Gastrocnemius medialis (tissue), 4 donors: ENCODE measurements around the gene ZBP1. TPM values are rescaled to one million over a fixed set of nuclear protein-coding genes. Genes with fewer than 3 reads are reported as not detected.

Experiments used
- ATAC-seq, 2 donors: fragments of 150-250 bp; one replicate each; pipeline ENCODE4 v1.9.1; 2016
- DNase-seq, 2 donors: peaks; one replicate each; pipeline ENCODE4 v3.0.0-alpha.2; 2019
- H3K27ac ChIP-seq, 4 donors: fragments of 200-600 bp; sonication (generic); 1 replicate in 1 of 4; 2 replicates in 3 of 4; pipeline ENCODE4 v1.5.1; 2016 to 2018; ENCODE audit warnings: mild to moderate bottlenecking in 2 of 4, moderate library complexity in 1 of 4
- H3K27me3 ChIP-seq, 3 donors: fragments of 200-600 bp; sonication (generic) in 2 of 3; 1 replicate in 1 of 3; 2 replicates in 2 of 3; pipeline versions ENCODE4 v1.5.1 to v1.6.0; 2016 to 2019; ENCODE audit warnings: mild to moderate bottlenecking in 1 of 3, moderate library complexity in 1 of 3
- H3K36me3 ChIP-seq, 2 donors: fragments of 200-600 bp; sonication (generic) in 1 of 2; one replicate each; pipeline ENCODE4 v1.5.1; 2017 to 2018
- H3K4me1 ChIP-seq, 2 donors: fragments of 200-600 bp; sonication (generic) in 1 of 2; one replicate each; pipeline ENCODE4 v1.5.1; 2016 to 2017; ENCODE audit warnings: mild to moderate bottlenecking in 2 of 2
- H3K4me3 ChIP-seq, 4 donors: fragments of 200-600 bp; sonication (generic) in 3 of 4; 1 replicate in 1 of 4; 2 replicates in 3 of 4; pipeline ENCODE4 v1.5.1; 2016 to 2019; ENCODE audit warnings: mild to moderate bottlenecking in 2 of 4
- H3K9me3 ChIP-seq, 3 donors: fragments of 200-600 bp; sonication (generic) in 2 of 3; 1 replicate in 1 of 3; 2 replicates in 2 of 3; pipeline ENCODE4 v1.5.1; 2016 to 2019
- CTCF ChIP-seq, 5 experiments: fragments of 450-650 bp in 3 of 5; fragments of 200-600 bp in 2 of 5; sonication (generic) in 2 of 5; IDR thresholded peaks in 4 of 5; conservative IDR thresholded peaks in 1 of 5; 1 replicate in 4 of 5; 2 replicates in 1 of 5; pipeline ENCODE4 v1.5.1; 2016 to 2019; ENCODE audit warnings: antibody characterized with exemption in 5 of 5, mild to moderate bottlenecking in 3 of 5, moderate library complexity in 3 of 5
- POLR2A ChIP-seq, 2 donors: fragments of 450-650 bp; IDR thresholded peaks; one replicate each; pipeline ENCODE4 v1.6.1; 2017; ENCODE audit warnings: antibody characterized with exemption in 2 of 2, mild to moderate bottlenecking in 2 of 2, moderate library complexity in 2 of 2
- in situ Hi-C, 4 donors: fragments of 200-750 bp; cut with MboI; loops; one replicate each; pipeline versions ENCODE4 v1.15.0 to v1.8.0; 2017; ENCODE audit warnings: low sequenced_read_pairs in 4 of 4
- intact Hi-C: fragments of 100-400 bp; cut with DNase I; formaldehyde crosslinking; loops from one replicate; pipeline ENCODE4 v1.15.1; 2023; ENCODE audit warnings: low total_unique reads
- total RNA-seq, 4 donors: library from RNA; depleted of rRNA; stranded (reverse); fragments of >200 nt; gene quantifications; one replicate each; pipeline versions ENCODE4 v1.1.0 to v1.2.3, GENCODE V29; 2016

ZBP1 gene
- total RNA-seq, 4 donors from 2014 or later: not detected

- Histone ChIP-seq H3K4me1 (no peaks in the 10 kb centered on the region), H3K27ac (no peak overlapping the region), H3K4me3 (no peak overlapping the region), H3K36me3 (no peaks in the 10 kb centered on the region), H3K9me3 (no peaks in the 10 kb centered on the region), H3K27me3 (peaks cover 0 to 13% (median 0%) of the 10 kb centered on the region in 3 donors)
- ATAC-seq (no peak), DNase-seq (no peak)
- no peak for TF ChIP-seq POLR2A (IDR thresholded peaks at IDR 0.05)
- no peak for TF ChIP-seq CTCF (IDR thresholded peaks at IDR 0.05 in 4 of 5, conservative IDR thresholded peaks at IDR 0.05 in 1 of 5)
- in situ Hi-C loops (no loop called here), intact Hi-C loops (no loop called here)
These were observed 6.7 kb downstream of the ZBP1 start for GRCh38 chr20:57613481-57613921.

DNA sequence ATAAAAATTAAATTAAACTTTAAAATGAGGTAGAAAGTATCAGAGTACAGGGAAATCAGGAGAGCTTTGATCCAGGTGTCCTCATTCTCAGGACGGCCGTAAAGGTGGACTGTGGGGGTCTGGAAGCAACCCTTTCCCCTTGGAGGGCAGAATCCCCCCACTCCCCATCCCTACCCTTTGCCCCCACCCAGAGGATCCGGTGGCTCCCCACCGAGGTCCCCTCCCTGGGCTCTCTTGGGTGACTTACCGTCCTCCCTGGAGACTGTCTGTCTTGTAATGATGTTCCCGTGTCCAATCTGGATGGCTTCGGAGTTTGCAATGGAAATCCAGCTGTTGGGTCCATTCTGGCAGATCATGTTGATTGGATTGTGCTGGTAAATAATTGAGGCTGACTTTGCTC, 7.3 kb downstream of the ZBP1 start:
- DNase-seq (no peak), ATAC-seq (no peak)
- H3K27ac ChIP-seq: no peak overlapping the region
- intact Hi-C loops (no loop called here), in situ Hi-C loops (no loop called here)
- peaks cover 0 to 13% (median 0%) of the 10 kb centered on the region in 3 donors for H3K27me3 ChIP-seq
- H3K4me3 ChIP-seq: no peak overlapping the region
- TF ChIP-seq POLR2A (IDR thresholded peaks at IDR 0.05) (no peak), CTCF (IDR thresholded peaks at IDR 0.05 in 4 of 5, conservative IDR thresholded peaks at IDR 0.05 in 1 of 5) (no peak)
- H3K36me3 ChIP-seq: no peaks in the 10 kb centered on the region
- no peaks in the 10 kb centered on the region for H3K9me3 ChIP-seq
- H3K4me1 ChIP-seq: no peaks in the 10 kb centered on the region

DNA sequence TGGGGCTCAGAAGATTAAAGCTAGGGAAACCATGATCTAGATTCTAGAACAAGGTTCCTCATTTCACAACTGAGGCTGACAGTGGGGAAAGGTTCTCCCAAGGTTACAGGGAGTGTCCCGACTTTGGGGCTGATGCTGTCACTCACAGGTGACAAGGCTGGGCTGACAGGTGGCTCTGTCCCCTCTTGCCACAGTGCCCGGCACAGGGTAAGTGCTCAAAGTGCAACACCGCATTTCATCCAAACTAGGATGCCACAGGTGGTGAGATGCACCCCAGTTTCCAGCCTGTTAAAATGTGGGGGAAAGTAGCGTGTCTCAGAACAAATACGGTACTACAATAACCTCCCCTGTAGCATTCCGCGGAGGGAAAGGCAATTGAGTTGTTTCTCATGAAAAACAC, 7.8 kb downstream of the ZBP1 start:
- intact Hi-C loops: no loop called here
- peaks cover 0 to 13% (median 0%) of the 10 kb centered on the region in 3 donors for H3K27me3 ChIP-seq
- no peaks in the 10 kb centered on the region for H3K9me3 ChIP-seq
- DNase-seq (no peak), ATAC-seq (no peak)
- H3K4me1 ChIP-seq: no peaks in the 10 kb centered on the region
- no peaks in the 10 kb centered on the region for H3K36me3 ChIP-seq
- no peak overlapping the region for H3K27ac ChIP-seq
- in situ Hi-C loops: no loop called here
- TF ChIP-seq CTCF (IDR thresholded peaks at IDR 0.05 in 4 of 5, conservative IDR thresholded peaks at IDR 0.05 in 1 of 5) (no peak), POLR2A (IDR thresholded peaks at IDR 0.05) (no peak)
- H3K4me3 ChIP-seq: no peak overlapping the region

DNA sequence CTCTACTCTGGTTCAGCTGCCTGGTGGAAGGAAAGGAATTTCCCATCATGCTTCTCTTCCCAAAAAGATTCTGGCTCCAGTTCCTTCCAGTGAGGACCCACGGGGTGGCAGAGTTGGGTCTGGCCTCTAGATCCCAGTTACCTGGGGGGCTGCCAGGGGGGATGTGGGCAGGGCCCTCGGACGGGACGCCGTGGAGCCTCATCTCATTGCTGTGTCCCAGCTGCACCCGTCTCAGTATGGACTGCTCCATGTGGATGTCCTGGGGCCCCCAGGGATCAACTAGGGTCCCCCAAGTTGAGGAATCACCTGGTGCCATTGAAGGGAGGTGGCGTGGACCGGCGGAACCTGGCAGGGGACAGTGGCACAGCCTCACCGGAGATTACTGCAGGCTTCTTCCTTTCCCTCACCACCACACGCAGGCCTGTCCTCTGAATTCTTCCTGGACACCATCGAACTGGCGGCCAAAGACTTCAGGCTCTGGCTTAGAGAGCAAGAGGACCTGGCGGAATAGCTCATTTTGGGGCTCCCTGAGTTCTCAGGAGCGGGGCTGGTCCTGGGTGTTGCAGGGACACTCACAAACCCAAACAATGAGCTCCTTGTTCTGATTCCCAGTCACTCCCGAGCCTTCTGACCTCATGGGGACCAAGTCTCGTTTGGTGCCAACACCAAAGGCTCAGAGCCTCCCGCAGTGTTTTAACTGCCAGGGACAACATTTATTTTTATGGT, 8.5 kb downstream of the ZBP1 start:
- no peak overlapping the region for H3K27ac ChIP-seq
- H3K4me1 ChIP-seq: no peaks in the 10 kb centered on the region
- in situ Hi-C loops: no loop called here
- H3K36me3 ChIP-seq: no peaks in the 10 kb centered on the region
- ATAC-seq (no peak), DNase-seq (no peak)
- no peaks in the 10 kb centered on the region for H3K9me3 ChIP-seq
- no peak for TF ChIP-seq CTCF (IDR thresholded peaks at IDR 0.05 in 4 of 5, conservative IDR thresholded peaks at IDR 0.05 in 1 of 5)
- no peak overlapping the region for H3K4me3 ChIP-seq
- intact Hi-C loops: no loop called here
- H3K27me3 ChIP-seq: peaks cover 0 to 9% (median 0%) of the 10 kb centered on the region in 3 donors
